Endothelial cell of umbilical vein (primary cell): ENCODE measurements around the gene DNAH10.

ENCODE experiments used
- POLR2AphosphoS5 ChIP-seq: IDR thresholded peaks from 2 replicates; pipeline ENCODE4 v1.6.1; 2012; ENCODE audit warnings: low read depth, mild to moderate bottlenecking, control low read depth, low read length, moderate library complexity; ENCODE audit not compliant: insufficient read depth
- TF ChIP-seq, protein P1 (sequence below), 2 donors: IDR thresholded peaks; 1 replicate in 1 of 2; 2 replicates in 1 of 2; pipeline ENCODE4 v1.5.1; 2011; ENCODE audit warnings: low read length in 2 of 2, mild to moderate bottlenecking in 2 of 2, moderate library complexity in 2 of 2, control low read depth in 1 of 2, inconsistent platforms in 1 of 2, low read depth in 1 of 2; ENCODE audit not compliant: insufficient read depth in 1 of 2; ENCODE audit errors: extremely low read depth in 1 of 2

GRCh38 chr12:123713823-123714585, 48.1 kb upstream of the DNAH10 start:
- no peak for TF ChIP-seq POLR2AphosphoS5
- TF ChIP-seq, protein P1, sequence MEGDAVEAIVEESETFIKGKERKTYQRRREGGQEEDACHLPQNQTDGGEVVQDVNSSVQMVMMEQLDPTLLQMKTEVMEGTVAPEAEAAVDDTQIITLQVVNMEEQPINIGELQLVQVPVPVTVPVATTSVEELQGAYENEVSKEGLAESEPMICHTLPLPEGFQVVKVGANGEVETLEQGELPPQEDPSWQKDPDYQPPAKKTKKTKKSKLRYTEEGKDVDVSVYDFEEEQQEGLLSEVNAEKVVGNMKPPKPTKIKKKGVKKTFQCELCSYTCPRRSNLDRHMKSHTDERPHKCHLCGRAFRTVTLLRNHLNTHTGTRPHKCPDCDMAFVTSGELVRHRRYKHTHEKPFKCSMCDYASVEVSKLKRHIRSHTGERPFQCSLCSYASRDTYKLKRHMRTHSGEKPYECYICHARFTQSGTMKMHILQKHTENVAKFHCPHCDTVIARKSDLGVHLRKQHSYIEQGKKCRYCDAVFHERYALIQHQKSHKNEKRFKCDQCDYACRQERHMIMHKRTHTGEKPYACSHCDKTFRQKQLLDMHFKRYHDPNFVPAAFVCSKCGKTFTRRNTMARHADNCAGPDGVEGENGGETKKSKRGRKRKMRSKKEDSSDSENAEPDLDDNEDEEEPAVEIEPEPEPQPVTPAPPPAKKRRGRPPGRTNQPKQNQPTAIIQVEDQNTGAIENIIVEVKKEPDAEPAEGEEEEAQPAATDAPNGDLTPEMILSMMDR (IDR thresholded peaks at IDR 0.05; ENCODE audit: extremely low read depth in 1 of 2, insufficient read depth in 1 of 2, low read depth in 1 of 2, low read length in 2 of 2): no peak
